HG02588 (cell line): ENCODE data around the gene PEX19.

ENCODE experiments used
- ATAC-seq: cut with Tn5 transposase; IDR thresholded peaks from one replicate; pipeline ENCODE4 v1.9.1; 2021; ENCODE audit warnings: mild to moderate bottlenecking, moderate library complexity; ENCODE audit not compliant: unreplicated experiment

Gene PEX19

GRCh38 chr1:160243767-160244166, 41.2 kb downstream of the PEX19 start:
- no peak for ATAC-seq

DNA sequence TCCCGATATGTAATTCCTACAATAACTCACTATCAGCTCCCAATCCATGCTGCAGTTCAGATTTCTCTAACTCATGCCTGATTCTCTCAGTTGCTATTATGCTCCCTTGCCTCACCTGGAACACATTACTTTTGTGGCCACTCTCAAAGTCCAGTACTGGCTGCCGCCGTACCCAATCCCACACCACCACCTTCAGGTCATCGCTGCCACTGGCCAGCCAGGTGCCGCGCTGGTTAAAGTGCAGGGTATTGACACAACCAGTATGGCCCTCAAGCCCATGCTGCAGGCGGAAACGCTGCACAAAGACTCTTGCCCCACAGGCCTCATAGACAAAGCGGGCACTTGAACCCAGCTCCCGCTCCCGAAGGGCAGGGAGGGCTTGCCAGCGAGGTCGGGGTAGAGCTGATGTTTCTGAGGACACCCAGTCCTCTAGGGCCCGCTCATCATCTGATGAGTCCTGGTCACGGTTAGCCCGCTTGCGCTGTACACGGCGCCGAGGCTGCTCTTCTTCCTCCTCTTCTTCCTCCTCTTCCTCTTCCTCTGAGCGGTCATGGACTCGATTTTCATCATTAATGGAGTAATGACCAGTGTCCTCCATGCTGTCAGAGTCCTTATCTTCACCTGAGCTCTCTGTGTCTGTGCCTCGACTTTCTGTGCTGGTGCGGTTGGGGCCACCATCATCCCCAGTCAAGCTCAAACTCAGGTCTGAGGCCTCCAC, 45.2 kb downstream of the PEX19 start:
- ATAC-seq = no peak

GRCh38 chr1:160238408-160238807, 46.5 kb downstream of the PEX19 start:
- ATAC-seq = no peak

DNA sequence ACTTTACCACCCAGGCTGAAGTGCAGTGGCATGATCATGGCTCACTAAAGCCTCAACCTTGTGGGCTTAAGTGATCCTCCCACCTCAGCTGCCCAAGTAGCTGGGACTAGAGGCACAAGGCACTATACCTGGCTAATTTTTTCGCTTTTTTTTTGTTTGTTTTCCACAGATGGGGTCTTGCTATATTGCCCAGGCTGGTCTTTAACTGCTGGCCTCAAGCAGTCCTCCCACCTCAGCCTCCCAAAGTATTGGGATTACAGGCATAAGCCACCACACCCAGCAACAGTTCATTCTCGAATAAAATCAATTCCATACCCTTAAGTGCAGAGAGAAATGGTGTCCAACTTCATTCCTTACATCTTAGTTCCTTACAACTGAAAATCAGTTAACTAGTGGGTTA, 47.4 kb downstream of the PEX19 start:
- ATAC-seq = no peak

DNA sequence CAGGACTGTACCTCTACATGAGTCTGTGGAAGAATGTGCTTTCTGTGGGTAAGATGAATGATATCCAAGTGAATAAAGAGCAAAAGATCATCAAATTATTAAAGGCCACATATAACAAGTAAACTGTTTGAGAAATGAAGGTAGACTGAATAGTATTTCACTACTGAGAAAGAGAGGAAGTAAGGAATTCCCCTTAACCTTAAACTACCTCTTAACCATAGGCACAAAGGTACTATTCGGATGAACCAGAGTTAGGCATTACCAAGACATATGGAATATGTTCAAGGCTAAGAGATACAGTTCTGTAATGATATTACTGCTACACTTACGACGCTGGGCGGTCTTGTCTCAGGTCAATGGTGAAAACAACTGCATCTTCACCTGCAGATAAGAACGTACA, 48.1 kb downstream of the PEX19 start:
- ATAC-seq = no peak

GRCh38 chr1:160232911-160233310, 52.0 kb downstream of the PEX19 start:
- no peak for ATAC-seq

DNA sequence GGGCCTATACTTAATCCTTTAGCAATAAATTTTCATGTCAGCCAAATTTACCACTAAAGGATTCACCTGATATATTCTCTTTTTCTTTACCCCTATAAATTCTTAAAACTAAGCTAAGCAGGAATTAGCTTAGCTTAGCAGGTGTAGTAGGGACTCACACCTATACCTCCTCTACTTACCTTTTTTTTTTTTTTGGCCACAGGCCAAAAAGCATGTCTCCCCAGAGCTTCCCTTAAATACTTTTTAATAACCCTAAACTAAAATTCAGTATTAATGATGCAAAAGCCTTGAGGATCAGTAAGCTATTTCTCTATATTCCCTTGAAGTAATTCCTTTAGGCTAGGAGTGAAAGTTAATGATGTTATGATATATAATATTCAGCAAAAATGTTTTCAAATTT, 56.5 kb downstream of the PEX19 start:
- ATAC-seq = no peak

GRCh38 chr1:160227561-160227960, 57.4 kb downstream of the PEX19 start:
- ATAC-seq = no peak

DNA sequence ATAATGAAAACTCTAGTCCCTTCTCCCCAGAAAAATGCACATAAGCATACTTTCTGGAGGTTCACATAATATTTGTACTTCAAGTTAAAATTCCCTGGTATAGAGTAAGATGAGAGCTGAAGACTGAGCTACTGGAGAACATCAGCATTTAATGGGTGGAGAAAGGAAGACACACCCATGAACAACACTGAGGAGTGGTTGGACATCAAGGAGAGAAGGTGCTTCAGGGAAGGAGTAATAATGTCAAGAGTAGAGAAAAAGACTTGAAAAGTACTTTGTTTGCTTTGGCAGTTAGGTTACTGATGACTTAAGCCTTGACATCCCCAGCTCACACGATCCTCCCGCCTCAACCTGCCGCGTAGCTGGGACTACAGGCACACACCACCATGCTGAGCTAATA, 57.9 kb downstream of the PEX19 start:
- no peak for ATAC-seq
